ENCODE measurements around the gene MTX1.
A peak's percentile ranks its signal among the peaks of the same experiment; 100 is the strongest.

DNA sequence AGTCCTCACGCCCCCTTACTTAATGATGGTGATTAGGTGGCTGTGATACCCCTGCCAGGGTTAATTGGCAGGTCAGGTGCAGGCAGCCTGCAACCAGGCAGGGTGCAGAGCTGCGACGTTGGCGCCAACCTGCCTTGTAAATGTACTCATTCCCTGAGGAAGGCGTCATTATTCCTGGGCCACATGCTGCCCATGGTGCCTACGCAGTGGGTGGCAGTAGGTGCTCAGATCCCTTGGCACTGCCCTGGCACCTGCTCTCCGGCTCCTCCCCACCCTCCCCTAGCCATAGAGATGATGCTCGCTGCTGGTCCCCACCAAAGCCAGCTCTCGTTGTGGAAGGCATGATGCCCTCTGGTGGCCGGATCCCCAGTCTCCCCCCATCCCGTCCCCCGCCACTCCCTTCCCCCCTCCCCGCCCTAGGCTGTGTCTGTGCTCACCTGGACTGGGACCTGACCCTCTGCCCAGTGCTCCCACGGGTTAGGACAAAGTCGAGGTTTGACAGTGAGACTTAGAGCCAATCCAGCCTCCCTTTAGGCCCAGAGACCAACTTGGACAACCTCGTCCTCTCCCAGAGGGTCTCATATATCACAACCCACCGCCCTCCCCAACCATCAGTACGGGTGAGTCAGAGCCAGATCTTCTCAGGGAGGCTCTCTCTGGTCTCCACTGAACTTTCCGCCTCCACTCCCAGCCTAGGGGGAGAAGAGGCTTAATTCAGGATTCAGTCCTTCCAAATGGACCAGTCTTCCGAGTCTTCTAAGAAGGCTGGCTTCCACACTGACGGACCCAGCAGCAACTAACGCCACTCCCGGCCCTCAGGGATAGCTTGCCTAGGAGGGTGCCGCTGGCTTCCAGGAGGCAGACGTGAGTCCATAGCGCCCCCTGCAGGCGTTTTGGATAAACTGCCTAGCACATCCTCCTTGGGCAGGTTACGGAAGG, 41.1 kb upstream of the MTX1 start:
- TF ChIP-seq CBX8 (IDR thresholded peaks at IDR 0.05; ENCODE audit: borderline replicate concordance, extremely low read depth, low read depth, low read length, poor library complexity, severe bottlenecking) (no peak), CREB1 (IDR thresholded peaks at IDR 0.05) (0 out of 2 replicates have a peak, but pooled peaks have one; percentile 25), CREB1 (CRISPR knock-in tag; IDR thresholded peaks at IDR 0.05) (peak; percentile 1; the same call in 1 of the 2 replicates), YY1 (IDR thresholded peaks at IDR 0.05; ENCODE audit: borderline replicate concordance in 1 of 3, control insufficient read depth in 1 of 3, extremely low read depth in 1 of 3, insufficient read depth in 3 of 3, insufficient read length in 1 of 3, insufficient replicate concordance in 2 of 3, low read depth in 1 of 3, low read length in 2 of 3) (peak in 2 of 3 experiments; percentile 21 to 35), BHLHE40 (IDR thresholded peaks at IDR 0.05; ENCODE audit: low read length) (no peak), MEF2A (IDR thresholded peaks at IDR 0.05; ENCODE audit: control insufficient read depth, low read depth, low read length) (no peak), SRSF1 (IDR thresholded peaks at IDR 0.05; ENCODE audit: low read depth, low read length) (no peak), POLR2A (conservative IDR thresholded peaks at IDR 0.05) (no peak)
- TF ChIP-seq, protein P1, sequence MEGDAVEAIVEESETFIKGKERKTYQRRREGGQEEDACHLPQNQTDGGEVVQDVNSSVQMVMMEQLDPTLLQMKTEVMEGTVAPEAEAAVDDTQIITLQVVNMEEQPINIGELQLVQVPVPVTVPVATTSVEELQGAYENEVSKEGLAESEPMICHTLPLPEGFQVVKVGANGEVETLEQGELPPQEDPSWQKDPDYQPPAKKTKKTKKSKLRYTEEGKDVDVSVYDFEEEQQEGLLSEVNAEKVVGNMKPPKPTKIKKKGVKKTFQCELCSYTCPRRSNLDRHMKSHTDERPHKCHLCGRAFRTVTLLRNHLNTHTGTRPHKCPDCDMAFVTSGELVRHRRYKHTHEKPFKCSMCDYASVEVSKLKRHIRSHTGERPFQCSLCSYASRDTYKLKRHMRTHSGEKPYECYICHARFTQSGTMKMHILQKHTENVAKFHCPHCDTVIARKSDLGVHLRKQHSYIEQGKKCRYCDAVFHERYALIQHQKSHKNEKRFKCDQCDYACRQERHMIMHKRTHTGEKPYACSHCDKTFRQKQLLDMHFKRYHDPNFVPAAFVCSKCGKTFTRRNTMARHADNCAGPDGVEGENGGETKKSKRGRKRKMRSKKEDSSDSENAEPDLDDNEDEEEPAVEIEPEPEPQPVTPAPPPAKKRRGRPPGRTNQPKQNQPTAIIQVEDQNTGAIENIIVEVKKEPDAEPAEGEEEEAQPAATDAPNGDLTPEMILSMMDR (IDR thresholded peaks at IDR 0.05 in 2 of 3, conservative IDR thresholded peaks at IDR 0.05 in 1 of 3; ENCODE audit: insufficient read depth in 2 of 3, low read depth in 1 of 3, low read length in 3 of 3): peak; percentile 97 to 99 (median 97)
- TF ChIP-seq, protein P2, sequence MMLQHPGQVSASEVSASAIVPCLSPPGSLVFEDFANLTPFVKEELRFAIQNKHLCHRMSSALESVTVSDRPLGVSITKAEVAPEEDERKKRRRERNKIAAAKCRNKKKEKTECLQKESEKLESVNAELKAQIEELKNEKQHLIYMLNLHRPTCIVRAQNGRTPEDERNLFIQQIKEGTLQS (IDR thresholded peaks at IDR 0.05): peak; percentile 45; the same call in 1 of the 2 replicates
- TF ChIP-seq, protein P2 (CRISPR knock-in tag; conservative IDR thresholded peaks at IDR 0.05): no peak
- TF ChIP-seq, protein P3, sequence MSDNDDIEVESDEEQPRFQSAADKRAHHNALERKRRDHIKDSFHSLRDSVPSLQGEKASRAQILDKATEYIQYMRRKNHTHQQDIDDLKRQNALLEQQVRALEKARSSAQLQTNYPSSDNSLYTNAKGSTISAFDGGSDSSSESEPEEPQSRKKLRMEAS (CRISPR knock-in tag; IDR thresholded peaks at IDR 0.05): no peak
- TF ChIP-seq, protein P4, sequence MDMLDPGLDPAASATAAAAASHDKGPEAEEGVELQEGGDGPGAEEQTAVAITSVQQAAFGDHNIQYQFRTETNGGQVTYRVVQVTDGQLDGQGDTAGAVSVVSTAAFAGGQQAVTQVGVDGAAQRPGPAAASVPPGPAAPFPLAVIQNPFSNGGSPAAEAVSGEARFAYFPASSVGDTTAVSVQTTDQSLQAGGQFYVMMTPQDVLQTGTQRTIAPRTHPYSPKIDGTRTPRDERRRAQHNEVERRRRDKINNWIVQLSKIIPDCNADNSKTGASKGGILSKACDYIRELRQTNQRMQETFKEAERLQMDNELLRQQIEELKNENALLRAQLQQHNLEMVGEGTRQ (CRISPR knock-in tag; IDR thresholded peaks at IDR 0.05): no peak

Data from K562 (cell line).